Uterus (tissue), 4 donors: ENCODE measurements around the gene MORN2. TPM values are rescaled to one million over a fixed set of nuclear protein-coding genes. Genes with fewer than 3 reads are reported as not detected.
"Not testable (repeated sequence)": the region's sequence is repeated elsewhere in the genome, so short reads cannot be mapped to it uniquely, and the experiment has no call there.

Experiments used
- DNase-seq, 2 donors: peaks; one replicate each; pipeline ENCODE4 v3.0.0-alpha.2; 2019 to 2020
- H3K27ac ChIP-seq, 2 donors: fragments of 200-600 bp; sonication (generic); 1 replicate in 1 of 2; 2 replicates in 1 of 2; pipeline ENCODE4 v1.5.1; 2016 to 2018
- H3K27me3 ChIP-seq, 2 donors: fragments of 200-600 bp; sonication (generic); one replicate each; pipeline ENCODE4 v1.5.1; 2018 to 2019; ENCODE audit warnings: control low read depth in 1 of 2
- H3K36me3 ChIP-seq, 2 donors: fragments of 200-600 bp; sonication (generic); one replicate each; pipeline ENCODE4 v1.5.1; 2019; ENCODE audit warnings: control low read depth in 1 of 2
- H3K4me1 ChIP-seq, 2 donors: fragments of 200-600 bp; sonication (generic); one replicate each; pipeline ENCODE4 v1.5.1; 2018 to 2019; ENCODE audit warnings: control low read depth in 1 of 2
- H3K4me3 ChIP-seq, 2 donors: fragments of 200-600 bp; sonication (generic); 1 replicate in 1 of 2; 2 replicates in 1 of 2; pipeline ENCODE4 v1.5.1; 2018 to 2019; ENCODE audit warnings: mild to moderate bottlenecking in 1 of 2
- H3K9me3 ChIP-seq, 2 donors: fragments of 200-600 bp; sonication (generic); one replicate each; pipeline ENCODE4 v1.5.1; 2019; ENCODE audit warnings: control low read depth in 1 of 2
- POLR2A ChIP-seq, 2 donors: fragments of 450-650 bp; IDR thresholded peaks; one replicate each; pipeline ENCODE4 v1.6.1; 2016; ENCODE audit warnings: antibody characterized with exemption in 2 of 2, mild to moderate bottlenecking in 1 of 2, moderate library complexity in 1 of 2
- intact Hi-C: fragments of 100-400 bp; cut with DNase I; formaldehyde crosslinking; loops from one replicate; pipeline ENCODE4 v1.15.1; 2023; ENCODE audit warnings: low total_unique reads
- total RNA-seq, 4 donors: library from RNA; depleted of rRNA in 3 of 4; stranded (reverse); fragments of >200 nt in 3 of 4; gene quantifications; one replicate each; pipeline versions ENCODE4 v1.1.0 to v1.2.4, GENCODE V29; 2014 to 2023
- TF ChIP-seq, protein P1 (sequence below), 4 experiments: fragments of 200-600 bp in 2 of 4; fragments of 450-650 bp in 2 of 4; sonication (generic) in 2 of 4; IDR thresholded peaks; one replicate each; pipeline ENCODE4 v1.5.1; 2016 to 2019; ENCODE audit warnings: antibody characterized with exemption in 4 of 4, mild to moderate bottlenecking in 2 of 4, moderate library complexity in 1 of 4
- donor health status: DM: yes; HTN: yes; CAD: no.

The MORN2 gene
- 10 to 100 TPM in 2 of 4 donors, 1 to 10 TPM in 2; 2.0 to 16.3 (median 10.6) TPM for total RNA-seq

DNA sequence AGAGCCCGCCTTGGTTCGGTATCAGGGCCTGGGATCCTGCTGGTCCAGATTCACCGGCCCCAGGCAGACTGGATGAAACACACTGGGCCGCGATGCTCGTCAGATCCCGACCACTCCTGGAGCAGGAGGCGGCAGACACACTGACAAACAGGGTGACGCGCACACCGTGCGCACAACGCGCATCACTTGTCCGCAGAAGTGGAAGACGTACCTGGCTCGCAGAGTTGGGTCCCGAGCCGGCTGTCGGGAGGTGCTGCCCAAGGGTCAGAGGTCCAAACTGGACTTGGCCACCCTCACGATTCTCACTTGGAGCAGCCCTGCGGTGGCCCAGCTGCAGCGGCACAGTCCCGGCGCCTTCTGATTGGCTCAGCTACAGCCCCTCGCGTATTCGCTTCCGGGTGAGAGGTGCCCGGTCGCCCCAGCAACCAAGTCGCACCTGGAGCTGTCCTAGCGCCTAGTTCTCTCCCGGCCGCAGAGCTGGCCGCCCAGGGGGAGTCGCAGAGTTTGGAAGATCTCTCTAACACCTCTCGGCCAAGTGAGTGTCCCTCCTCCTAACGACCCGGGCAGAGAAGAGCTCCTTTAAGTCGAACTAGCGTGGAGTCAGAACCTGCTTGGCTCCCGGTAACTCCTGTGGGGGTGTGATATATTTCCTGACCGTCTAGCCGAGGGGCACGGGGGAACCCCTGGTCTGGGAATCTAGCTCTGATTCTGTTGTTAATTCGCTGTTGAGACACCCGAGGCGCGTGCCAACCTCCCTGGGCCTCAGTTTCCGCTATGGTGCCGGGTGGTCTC, at the start of gene MORN2, which contains the start of gene DHX57:
MORN2 (plus strand) TSS at position 401 of the 792 bp plus-strand sequence.
DHX57 (minus strand) TSS at position 359 of the 792 bp plus-strand sequence. CDS start 7,529 bp downstream, outside the sequence.
- H3K27me3 ChIP-seq, result no peaks in the 10 kb centered on the region
- TF ChIP-seq POLR2A (IDR thresholded peaks at IDR 0.05), result peak in 1 of 2 donors; percentile 36
- TF ChIP-seq, protein P1, sequence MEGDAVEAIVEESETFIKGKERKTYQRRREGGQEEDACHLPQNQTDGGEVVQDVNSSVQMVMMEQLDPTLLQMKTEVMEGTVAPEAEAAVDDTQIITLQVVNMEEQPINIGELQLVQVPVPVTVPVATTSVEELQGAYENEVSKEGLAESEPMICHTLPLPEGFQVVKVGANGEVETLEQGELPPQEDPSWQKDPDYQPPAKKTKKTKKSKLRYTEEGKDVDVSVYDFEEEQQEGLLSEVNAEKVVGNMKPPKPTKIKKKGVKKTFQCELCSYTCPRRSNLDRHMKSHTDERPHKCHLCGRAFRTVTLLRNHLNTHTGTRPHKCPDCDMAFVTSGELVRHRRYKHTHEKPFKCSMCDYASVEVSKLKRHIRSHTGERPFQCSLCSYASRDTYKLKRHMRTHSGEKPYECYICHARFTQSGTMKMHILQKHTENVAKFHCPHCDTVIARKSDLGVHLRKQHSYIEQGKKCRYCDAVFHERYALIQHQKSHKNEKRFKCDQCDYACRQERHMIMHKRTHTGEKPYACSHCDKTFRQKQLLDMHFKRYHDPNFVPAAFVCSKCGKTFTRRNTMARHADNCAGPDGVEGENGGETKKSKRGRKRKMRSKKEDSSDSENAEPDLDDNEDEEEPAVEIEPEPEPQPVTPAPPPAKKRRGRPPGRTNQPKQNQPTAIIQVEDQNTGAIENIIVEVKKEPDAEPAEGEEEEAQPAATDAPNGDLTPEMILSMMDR (IDR thresholded peaks at IDR 0.05), result no peak

DNA sequence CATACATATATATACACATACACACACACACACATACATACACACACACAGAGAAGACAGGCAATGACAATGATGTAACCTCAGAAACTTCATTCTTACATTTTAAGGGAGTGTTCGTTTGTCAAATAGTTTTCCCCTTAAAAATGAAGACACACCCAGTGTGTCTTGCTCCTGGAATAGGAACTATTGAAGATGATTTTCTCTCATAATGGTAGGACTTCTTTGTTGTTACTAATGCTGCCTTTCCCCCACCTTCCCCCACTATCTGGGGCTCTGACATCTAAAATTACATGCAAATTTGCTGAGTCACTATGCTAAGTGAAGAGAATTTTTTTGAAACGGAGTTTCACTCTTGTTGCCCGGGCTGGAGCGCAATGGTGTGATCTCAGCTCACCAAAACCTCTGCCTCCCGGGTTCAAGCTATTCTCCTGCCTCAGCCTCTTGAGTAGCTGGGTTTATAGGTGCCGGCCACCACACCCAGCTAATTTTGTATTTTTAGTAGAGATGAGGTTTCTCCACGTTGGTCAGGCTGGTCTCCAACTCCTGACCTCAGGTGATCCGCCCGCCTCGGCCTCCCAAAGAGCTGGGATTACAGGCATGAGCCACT, 48.1 kb upstream of the MORN2 start:
- intact Hi-C loops, H3K4me1 ChIP-seq, H3K36me3 ChIP-seq, H3K9me3 ChIP-seq, DNase-seq, H3K27me3 ChIP-seq, H3K27ac ChIP-seq, H3K4me3 ChIP-seq: not testable (repeated sequence)

More for the DNA sequence above, at the start of gene MORN2, which contains the start of gene DHX57:
- H3K4me3 ChIP-seq, result peak within 1 kb of the TSS; percentile 62 to 82
- peak; percentile 85 to 87 for DNase-seq
- H3K4me1 ChIP-seq, result no peaks in the 10 kb centered on the region
- no peaks in the 10 kb centered on the region for H3K36me3 ChIP-seq
- no peaks in the 10 kb centered on the region for H3K9me3 ChIP-seq
- peak within 1 kb of the TSS; percentile 66 to 74 for H3K27ac ChIP-seq
- intact Hi-C loops, result no loop called here

DNA sequence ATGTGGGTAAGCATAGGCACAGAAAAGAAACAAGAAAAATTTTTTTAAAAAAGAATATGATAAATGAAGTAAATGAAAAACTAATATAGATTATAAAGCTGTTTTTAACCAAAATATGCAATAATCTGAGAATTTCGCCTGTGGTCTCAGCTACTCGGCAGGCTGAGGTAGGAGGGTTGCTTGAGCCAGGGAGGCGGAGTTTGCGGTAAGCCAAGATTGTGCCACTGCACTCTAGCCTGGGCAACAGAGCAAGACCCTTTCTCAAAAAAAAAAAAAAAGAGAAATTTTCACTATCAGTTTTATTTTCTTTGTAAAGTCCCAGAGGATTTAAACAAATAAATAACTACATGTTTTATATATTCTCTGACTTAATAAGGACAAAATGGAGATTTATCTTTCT, 47.3 kb upstream of the MORN2 start:
- TF ChIP-seq, protein P1 (IDR thresholded peaks at IDR 0.05), result no peak
- no peak for TF ChIP-seq POLR2A (IDR thresholded peaks at IDR 0.05)
- Histone ChIP-seq H3K4me3 (no peak overlapping the region), H3K36me3 (no peaks in the 10 kb centered on the region), H3K27ac (no peak overlapping the region), H3K9me3 (no peaks in the 10 kb centered on the region), H3K27me3 (no peaks in the 10 kb centered on the region), H3K4me1 (no peaks in the 10 kb centered on the region)
- no peak for DNase-seq
- intact Hi-C loops, result no loop called here

DNA sequence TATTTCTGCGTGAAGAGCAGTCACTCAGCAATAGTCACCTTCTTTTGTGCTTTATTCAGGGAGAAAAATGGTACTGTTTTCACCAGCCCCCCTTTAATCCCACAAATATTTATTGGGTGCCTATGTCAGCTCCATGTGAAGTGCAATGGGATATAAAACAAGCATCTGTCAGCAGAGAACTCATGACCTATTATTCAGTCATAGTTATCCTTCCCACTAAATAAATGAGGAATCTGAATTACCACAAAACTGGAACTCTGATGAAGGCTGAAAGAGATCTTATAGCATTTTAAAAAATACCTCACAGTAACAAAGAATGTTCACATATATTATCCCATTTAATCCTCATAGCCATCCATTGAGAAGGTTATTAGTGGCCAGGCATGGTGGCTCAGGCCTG, 45.8 kb upstream of the MORN2 start:
- Histone ChIP-seq H3K4me3 (no peak overlapping the region), H3K4me1 (no peaks in the 10 kb centered on the region), H3K36me3 (no peaks in the 10 kb centered on the region), H3K27ac (no peak overlapping the region), H3K27me3 (no peaks in the 10 kb centered on the region), H3K9me3 (no peaks in the 10 kb centered on the region)
- DNase-seq, result no peak
- intact Hi-C loops, result no loop called here
- TF ChIP-seq, protein P1 (IDR thresholded peaks at IDR 0.05), result no peak
- no peak for TF ChIP-seq POLR2A (IDR thresholded peaks at IDR 0.05)

DNA sequence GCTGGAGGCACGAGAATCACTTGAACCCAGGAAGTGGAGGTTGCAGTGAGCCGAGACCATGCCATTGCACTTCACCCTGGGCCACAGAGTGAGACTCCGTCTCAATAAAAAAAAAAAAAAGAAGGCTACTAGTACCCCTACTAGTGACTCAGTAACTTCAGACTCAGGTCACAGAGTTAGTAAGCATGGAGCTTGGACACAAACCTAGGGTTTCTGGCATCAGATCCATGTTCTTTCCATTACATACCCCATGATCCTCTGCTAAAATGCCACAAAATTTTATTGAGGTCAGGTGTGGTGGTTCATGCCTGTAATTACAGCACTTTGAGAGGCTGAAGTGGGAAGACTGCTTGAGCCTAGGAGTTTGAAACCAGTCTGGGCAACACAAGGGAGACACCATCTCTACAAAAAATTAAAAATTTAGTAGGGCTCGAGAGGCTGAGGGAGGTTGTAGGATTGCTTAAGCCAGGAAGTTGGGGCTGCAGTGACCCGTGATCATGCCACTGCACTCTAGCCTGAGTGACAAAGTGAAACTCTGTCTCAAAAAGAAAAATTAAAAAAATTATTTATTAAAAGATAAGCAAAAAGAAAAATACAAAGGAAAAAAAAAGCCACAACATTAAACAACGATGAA, 45.1 kb upstream of the MORN2 start:
- H3K9me3 ChIP-seq, result no peaks in the 10 kb centered on the region

More for the DNA sequence above, 45.1 kb upstream of the MORN2 start:
- no peaks in the 10 kb centered on the region for H3K4me1 ChIP-seq
- intact Hi-C loops, result no loop called here
- H3K27me3 ChIP-seq, result no peaks in the 10 kb centered on the region
- H3K36me3 ChIP-seq, result no peaks in the 10 kb centered on the region
- no peak overlapping the region for H3K4me3 ChIP-seq
- DNase-seq, result no peak
- no peak for TF ChIP-seq POLR2A (IDR thresholded peaks at IDR 0.05)
- TF ChIP-seq, protein P1 (IDR thresholded peaks at IDR 0.05), result no peak
- no peak overlapping the region for H3K27ac ChIP-seq
